CD4-positive, alpha-beta T cell treated with Interleukin-17A for 1 hour (primary cell): ENCODE data around the gene CMSS1.

Experiments used
- DNase-seq: peaks from one replicate; pipeline ENCODE4 v3.0.0-alpha.2; 2020

The CMSS1 gene

DNA sequence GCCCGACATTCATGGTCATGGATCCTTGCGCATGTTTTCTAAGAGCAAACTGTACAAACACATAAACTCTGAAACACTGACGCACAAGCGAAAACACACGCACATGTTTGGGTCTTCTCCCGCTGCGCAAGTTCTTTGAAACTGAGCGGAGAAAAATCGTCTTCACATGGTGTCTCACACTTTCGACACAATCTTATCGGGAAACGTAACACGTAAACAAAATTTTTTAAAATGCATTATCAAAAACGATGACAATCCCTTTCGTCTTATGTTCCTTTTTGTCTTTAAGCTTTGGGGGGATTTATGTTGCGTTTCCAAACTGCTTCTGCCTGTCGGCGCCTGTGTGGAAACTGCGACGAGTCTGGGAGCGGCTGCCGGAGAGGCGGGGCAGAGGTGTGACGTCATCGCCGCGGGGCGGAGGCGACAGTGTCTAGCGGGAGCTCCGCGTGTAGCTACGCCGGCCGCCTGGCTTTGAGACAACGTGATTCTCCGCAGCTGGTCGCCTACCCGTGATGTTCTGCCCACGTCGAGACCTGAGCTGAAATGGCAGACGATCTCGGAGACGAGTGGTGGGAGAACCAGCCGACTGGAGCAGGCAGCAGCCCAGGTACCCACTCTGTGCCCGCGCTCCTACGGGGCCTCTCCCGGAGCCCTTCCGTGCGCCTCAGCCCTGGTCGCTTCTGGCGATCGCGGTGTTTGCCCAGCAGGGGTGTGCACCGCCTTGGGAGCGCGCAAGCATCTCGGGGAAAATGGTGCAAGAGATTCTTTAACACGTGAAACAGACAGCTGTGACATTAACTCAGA lies at the start of gene CMSS1:
Gene CMSS1 (plus strand): TSS at position 426 of the 804 bp plus-strand sequence.
- peak; percentile 94 for DNase-seq

- DNase-seq = no peak
Measured at GRCh38 chr3:99768126-99768525, 49.5 kb upstream of the CMSS1 start.

DNA sequence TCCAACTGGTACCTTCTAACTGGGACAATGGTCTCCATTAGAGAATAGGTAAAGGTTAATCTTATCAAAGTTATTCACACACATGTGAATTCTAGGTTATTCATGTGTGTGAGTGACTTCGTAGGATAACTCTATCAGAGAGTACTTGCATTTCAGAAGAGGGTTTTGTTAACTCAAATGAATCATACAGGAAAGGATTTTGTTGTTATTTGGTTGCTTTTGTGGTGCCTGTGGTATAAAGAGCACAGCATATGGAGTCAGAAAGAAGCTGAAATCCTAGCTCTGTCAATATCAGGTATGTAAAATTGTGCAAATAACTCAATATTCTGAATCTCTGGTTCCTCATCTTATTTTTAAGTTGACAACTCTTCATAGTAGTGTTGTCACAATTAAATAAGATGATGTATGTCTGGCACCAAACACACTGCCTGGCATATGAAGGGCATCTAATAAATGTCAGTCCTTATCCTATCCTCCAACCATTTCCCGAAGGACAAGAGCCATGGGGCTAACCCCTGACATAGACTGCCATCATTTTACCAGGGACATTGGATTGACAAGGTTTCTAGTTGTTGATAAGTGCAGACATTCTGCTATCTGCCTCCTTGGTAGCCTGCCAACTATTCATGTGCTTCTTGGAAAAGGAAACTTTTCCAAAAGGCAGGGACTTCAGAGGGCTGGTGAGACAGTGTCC lies 48.7 kb upstream of the CMSS1 start:
- no peak for DNase-seq

- no peak for DNase-seq
Measured at GRCh38 chr3:99772171-99772570, 45.5 kb upstream of the CMSS1 start.

- DNase-seq = no peak
Measured at GRCh38 chr3:99772671-99773070, 45.0 kb upstream of the CMSS1 start.

- no peak for DNase-seq
Measured at GRCh38 chr3:99774467-99774866, 43.2 kb upstream of the CMSS1 start.

DNA sequence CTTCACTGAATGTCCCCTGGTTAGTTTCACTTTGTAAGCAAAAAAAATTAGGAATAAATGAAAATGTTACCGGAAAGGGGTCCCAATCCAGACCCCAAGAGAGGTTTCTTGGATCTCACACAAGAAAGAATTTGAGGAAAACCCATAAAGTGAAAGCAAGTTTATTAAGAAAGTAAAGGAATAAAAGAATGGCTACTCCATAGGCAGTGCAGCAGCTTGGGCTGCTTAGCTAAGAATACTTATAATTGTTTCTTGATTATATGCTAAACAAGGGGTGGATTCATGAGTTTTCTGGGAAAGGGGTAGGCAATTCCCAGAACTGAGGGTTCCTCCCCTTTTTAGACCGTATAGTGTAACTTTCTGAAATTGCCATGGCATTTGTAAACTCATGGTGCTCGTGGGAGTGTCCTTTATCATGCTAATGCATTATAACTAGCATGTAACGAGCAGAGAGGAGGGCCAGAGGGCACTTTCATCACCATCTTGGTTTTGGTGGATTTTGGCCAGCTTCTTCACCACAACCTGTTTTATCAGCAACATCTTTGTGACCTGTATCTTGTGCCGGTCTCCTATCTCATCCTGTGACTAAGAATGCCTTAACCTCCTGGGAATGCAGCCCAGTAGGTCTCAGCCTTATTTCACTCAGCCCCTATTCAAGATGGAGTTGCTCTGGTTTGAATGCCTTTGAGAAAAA lies 41.0 kb upstream of the CMSS1 start:
- no peak for DNase-seq

DNA sequence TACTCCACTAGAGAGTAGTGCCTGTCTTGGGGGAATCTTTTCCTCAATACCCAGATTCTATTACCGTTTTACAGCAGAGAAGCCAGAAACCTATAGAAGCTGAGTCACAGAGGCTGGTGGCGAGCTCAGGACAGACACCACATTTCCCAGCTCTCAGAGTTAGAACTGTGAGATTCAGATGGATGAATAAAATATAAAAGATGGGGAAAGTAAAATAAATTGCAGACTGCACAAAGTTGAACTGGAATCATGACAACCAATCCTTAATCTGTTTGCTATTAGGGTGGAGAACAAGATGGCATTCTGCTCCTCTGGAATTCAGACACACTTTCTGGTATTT lies 40.5 kb upstream of the CMSS1 start:
- no peak for DNase-seq

- DNase-seq = no peak
Measured at GRCh38 chr3:99777708-99778107, 40.0 kb upstream of the CMSS1 start.

- no peak for DNase-seq
Measured at GRCh38 chr3:99780749-99781148, 36.9 kb upstream of the CMSS1 start.

GRCh38 chr3:99781761-99782160 lies 35.9 kb upstream of the CMSS1 start:
- DNase-seq = no peak

- DNase-seq = no peak
Measured at GRCh38 chr3:99783011-99783573, 34.6 kb upstream of the CMSS1 start.

- DNase-seq = peak; percentile 15
Measured at GRCh38 chr3:99789011-99789721, 28.5 kb upstream of the CMSS1 start.

DNA sequence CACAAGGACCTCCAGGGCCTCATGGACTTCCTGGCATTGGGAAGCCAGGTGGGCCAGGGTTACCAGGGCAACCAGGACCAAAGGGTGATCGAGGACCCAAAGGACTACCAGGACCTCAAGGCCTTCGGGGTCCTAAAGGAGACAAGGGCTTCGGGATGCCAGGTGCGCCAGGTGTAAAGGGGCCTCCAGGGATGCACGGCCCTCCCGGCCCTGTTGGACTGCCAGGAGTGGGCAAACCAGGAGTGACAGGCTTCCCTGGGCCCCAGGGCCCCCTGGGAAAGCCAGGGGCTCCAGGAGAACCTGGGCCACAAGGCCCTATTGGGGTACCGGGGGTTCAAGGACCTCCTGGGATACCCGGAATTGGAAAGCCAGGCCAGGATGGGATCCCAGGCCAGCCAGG lies 23.2 kb upstream of the CMSS1 start:
- no peak for DNase-seq

DNA sequence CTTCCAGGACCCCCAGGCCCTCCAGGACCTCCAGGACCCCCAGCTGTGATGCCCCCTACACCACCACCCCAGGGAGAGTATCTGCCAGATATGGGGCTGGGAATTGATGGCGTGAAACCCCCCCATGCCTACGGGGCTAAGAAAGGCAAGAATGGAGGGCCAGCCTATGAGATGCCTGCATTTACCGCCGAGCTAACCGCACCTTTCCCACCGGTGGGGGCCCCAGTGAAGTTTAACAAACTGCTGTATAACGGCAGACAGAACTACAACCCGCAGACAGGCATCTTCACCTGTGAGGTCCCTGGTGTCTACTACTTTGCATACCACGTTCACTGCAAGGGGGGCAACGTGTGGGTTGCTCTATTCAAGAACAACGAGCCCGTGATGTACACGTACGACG lies 22.1 kb upstream of the CMSS1 start:
- DNase-seq = no peak

DNA sequence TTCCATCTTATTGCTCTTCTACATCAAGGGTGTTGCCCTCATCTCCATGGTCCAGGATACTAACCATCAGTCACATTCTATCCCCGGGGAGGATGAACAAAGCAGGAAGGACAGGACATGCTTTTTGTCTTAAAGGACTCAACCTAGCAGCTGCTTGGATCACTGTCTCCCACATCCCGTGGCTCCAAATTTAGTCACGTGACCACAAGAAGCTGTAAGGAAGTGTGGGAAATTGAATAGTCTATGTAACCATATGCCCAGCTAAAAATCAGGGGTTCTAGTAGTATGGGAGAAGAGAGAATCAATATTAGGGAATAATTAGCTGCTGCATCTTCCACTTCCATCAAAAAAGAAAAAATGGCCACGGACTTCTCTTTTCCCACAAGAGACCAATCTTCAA lies 18.2 kb upstream of the CMSS1 start:
- no peak for DNase-seq

- no peak for DNase-seq
Measured at GRCh38 chr3:99803297-99803696, 14.4 kb upstream of the CMSS1 start.

- DNase-seq = no peak
Measured at GRCh38 chr3:99805160-99805559, 12.5 kb upstream of the CMSS1 start.

- peak; percentile 58 for DNase-seq
Measured at GRCh38 chr3:99808163-99808794, 9.4 kb upstream of the CMSS1 start.

DNA sequence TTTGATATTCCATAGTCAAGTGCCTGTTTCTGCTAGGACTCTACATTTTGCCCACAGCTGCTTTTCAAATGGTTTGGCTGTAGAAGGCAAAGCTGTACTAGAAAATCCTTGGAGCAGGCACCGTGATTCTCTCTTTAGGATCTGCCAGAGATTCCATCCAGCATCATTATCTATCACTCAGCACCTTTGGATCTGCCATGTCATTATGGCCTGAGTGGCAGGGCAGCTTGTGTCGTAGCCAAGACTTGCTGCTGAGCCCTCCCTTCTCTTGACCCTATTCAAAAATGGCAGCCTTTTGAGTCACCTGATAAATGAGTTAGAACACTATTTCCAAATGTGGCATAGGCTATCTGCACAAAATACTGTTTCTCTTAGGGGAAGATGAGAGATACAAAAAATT lies 8.1 kb upstream of the CMSS1 start:
- no peak for DNase-seq

GRCh38 chr3:99810403-99810802 lies 7.3 kb upstream of the CMSS1 start:
- DNase-seq = no peak

GRCh38 chr3:99817047-99817436 lies 620 bp upstream of the CMSS1 start:
- DNase-seq = no peak

- no peak for DNase-seq
Measured at GRCh38 chr3:99818818-99819217, 1.2 kb downstream of the CMSS1 start.
